ENCODE measurements around the gene USP34. TPM values are rescaled to one million over a fixed set of nuclear protein-coding genes. Genes with fewer than 3 reads are reported as not detected.

USP34 gene
- total and polyA plus RNA-seq, 2 of the 8 experiments (the other 6 are each of a cell fraction or from before 2014, with no cell fraction given): 56.7 to 91.7 TPM

- TF ChIP-seq, protein P1, sequence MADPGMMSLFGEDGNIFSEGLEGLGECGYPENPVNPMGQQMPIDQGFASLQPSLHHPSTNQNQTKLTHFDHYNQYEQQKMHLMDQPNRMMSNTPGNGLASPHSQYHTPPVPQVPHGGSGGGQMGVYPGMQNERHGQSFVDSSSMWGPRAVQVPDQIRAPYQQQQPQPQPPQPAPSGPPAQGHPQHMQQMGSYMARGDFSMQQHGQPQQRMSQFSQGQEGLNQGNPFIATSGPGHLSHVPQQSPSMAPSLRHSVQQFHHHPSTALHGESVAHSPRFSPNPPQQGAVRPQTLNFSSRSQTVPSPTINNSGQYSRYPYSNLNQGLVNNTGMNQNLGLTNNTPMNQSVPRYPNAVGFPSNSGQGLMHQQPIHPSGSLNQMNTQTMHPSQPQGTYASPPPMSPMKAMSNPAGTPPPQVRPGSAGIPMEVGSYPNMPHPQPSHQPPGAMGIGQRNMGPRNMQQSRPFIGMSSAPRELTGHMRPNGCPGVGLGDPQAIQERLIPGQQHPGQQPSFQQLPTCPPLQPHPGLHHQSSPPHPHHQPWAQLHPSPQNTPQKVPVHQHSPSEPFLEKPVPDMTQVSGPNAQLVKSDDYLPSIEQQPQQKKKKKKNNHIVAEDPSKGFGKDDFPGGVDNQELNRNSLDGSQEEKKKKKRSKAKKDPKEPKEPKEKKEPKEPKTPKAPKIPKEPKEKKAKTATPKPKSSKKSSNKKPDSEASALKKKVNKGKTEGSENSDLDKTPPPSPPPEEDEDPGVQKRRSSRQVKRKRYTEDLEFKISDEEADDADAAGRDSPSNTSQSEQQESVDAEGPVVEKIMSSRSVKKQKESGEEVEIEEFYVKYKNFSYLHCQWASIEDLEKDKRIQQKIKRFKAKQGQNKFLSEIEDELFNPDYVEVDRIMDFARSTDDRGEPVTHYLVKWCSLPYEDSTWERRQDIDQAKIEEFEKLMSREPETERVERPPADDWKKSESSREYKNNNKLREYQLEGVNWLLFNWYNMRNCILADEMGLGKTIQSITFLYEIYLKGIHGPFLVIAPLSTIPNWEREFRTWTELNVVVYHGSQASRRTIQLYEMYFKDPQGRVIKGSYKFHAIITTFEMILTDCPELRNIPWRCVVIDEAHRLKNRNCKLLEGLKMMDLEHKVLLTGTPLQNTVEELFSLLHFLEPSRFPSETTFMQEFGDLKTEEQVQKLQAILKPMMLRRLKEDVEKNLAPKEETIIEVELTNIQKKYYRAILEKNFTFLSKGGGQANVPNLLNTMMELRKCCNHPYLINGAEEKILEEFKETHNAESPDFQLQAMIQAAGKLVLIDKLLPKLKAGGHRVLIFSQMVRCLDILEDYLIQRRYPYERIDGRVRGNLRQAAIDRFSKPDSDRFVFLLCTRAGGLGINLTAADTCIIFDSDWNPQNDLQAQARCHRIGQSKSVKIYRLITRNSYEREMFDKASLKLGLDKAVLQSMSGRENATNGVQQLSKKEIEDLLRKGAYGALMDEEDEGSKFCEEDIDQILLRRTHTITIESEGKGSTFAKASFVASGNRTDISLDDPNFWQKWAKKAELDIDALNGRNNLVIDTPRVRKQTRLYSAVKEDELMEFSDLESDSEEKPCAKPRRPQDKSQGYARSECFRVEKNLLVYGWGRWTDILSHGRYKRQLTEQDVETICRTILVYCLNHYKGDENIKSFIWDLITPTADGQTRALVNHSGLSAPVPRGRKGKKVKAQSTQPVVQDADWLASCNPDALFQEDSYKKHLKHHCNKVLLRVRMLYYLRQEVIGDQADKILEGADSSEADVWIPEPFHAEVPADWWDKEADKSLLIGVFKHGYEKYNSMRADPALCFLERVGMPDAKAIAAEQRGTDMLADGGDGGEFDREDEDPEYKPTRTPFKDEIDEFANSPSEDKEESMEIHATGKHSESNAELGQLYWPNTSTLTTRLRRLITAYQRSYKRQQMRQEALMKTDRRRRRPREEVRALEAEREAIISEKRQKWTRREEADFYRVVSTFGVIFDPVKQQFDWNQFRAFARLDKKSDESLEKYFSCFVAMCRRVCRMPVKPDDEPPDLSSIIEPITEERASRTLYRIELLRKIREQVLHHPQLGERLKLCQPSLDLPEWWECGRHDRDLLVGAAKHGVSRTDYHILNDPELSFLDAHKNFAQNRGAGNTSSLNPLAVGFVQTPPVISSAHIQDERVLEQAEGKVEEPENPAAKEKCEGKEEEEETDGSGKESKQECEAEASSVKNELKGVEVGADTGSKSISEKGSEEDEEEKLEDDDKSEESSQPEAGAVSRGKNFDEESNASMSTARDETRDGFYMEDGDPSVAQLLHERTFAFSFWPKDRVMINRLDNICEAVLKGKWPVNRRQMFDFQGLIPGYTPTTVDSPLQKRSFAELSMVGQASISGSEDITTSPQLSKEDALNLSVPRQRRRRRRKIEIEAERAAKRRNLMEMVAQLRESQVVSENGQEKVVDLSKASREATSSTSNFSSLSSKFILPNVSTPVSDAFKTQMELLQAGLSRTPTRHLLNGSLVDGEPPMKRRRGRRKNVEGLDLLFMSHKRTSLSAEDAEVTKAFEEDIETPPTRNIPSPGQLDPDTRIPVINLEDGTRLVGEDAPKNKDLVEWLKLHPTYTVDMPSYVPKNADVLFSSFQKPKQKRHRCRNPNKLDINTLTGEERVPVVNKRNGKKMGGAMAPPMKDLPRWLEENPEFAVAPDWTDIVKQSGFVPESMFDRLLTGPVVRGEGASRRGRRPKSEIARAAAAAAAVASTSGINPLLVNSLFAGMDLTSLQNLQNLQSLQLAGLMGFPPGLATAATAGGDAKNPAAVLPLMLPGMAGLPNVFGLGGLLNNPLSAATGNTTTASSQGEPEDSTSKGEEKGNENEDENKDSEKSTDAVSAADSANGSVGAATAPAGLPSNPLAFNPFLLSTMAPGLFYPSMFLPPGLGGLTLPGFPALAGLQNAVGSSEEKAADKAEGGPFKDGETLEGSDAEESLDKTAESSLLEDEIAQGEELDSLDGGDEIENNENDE (IDR thresholded peaks at IDR 0.05; ENCODE audit: insufficient replicate concordance, low read length): no peak
- TF ChIP-seq, protein P2, sequence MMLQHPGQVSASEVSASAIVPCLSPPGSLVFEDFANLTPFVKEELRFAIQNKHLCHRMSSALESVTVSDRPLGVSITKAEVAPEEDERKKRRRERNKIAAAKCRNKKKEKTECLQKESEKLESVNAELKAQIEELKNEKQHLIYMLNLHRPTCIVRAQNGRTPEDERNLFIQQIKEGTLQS (IDR thresholded peaks at IDR 0.05; ENCODE audit: insufficient read depth, low read depth, low read length): no peak
- TF ChIP-seq YY1 (IDR thresholded peaks at IDR 0.05; ENCODE audit: low read depth, low read length) (no peak), HDAC6 (IDR thresholded peaks at IDR 0.05; ENCODE audit: low read depth, low read length) (no peak), POLR2A (IDR thresholded peaks at IDR 0.05; ENCODE audit: control extremely low read depth in 1 of 2, low read depth in 2 of 2, low read length in 2 of 2) (no peak), TCF12 (IDR thresholded peaks at IDR 0.05; ENCODE audit: low read depth, low read length) (no peak), SIRT6 (IDR thresholded peaks at IDR 0.05; ENCODE audit: low read length) (no peak), CBX5 (IDR thresholded peaks at IDR 0.05; ENCODE audit: low read depth, low read length) (no peak), SP1 (IDR thresholded peaks at IDR 0.05; ENCODE audit: low read depth, low read length) (no peak), MAFK (IDR thresholded peaks at IDR 0.05; ENCODE audit: low read depth, low read length) (no peak), SAP30 (IDR thresholded peaks at IDR 0.05; ENCODE audit: insufficient read depth, insufficient replicate concordance, low read length) (no peak), SP4 (IDR thresholded peaks at IDR 0.05; ENCODE audit: low read length) (no peak)
Observed at GRCh38 chr2:61247204-61247812, 223.6 kb downstream of the USP34 start (continued).

Measured in H1 (cell line).